ENCODE measurements around the gene LEKR1.

Gene LEKR1

GRCh38 chr3:156939315-156939714 lies 113.2 kb downstream of the LEKR1 start:
- ATAC-seq = no peak
- TF ChIP-seq CREB5 (CRISPR knock-in tag; IDR thresholded peaks at IDR 0.05; ENCODE audit: low read depth) = no peak
- no peak for TF ChIP-seq TSHZ2 (CRISPR knock-in tag; IDR thresholded peaks at IDR 0.05)
- TF ChIP-seq TCF4 (CRISPR knock-in tag; IDR thresholded peaks at IDR 0.05; ENCODE audit: borderline replicate concordance) = no peak
- no peak for TF ChIP-seq ZFP3 (CRISPR knock-in tag; IDR thresholded peaks at IDR 0.05)
- TF ChIP-seq PATZ1 (CRISPR knock-in tag; IDR thresholded peaks at IDR 0.05; ENCODE audit: borderline replicate concordance) = no peak
- TF ChIP-seq SNAI2 (CRISPR knock-in tag; IDR thresholded peaks at IDR 0.05) = no peak

GRCh38 chr3:156941311-156941710 lies 115.2 kb downstream of the LEKR1 start:
- ATAC-seq = no peak
- TF ChIP-seq ISL1 (CRISPR knock-in tag; IDR thresholded peaks at IDR 0.05) = no peak

GRCh38 chr3:156948402-156949210 lies 122.5 kb downstream of the LEKR1 start:
- TF ChIP-seq ZFP30 (CRISPR knock-in tag; IDR thresholded peaks at IDR 0.05) = no peak
- TF ChIP-seq RARB (CRISPR knock-in tag; IDR thresholded peaks at IDR 0.05) = no peak
- no peak for TF ChIP-seq ZC3H10 (CRISPR knock-in tag; IDR thresholded peaks at IDR 0.05)
- TF ChIP-seq ZFP3 (CRISPR knock-in tag; IDR thresholded peaks at IDR 0.05) = no peak
- no peak for TF ChIP-seq CSDC2 (CRISPR knock-in tag; IDR thresholded peaks at IDR 0.05)
- no peak for TF ChIP-seq TOX (CRISPR knock-in tag; IDR thresholded peaks at IDR 0.05; ENCODE audit: borderline replicate concordance)
- no peak for ATAC-seq

GRCh38 chr3:156952011-156952410 lies 125.9 kb downstream of the LEKR1 start:
- no peak for ATAC-seq
- TF ChIP-seq CSDC2 (CRISPR knock-in tag; IDR thresholded peaks at IDR 0.05) = no peak
- no peak for TF ChIP-seq CREB5 (CRISPR knock-in tag; IDR thresholded peaks at IDR 0.05; ENCODE audit: low read depth)
- TF ChIP-seq ZFP30 (CRISPR knock-in tag; IDR thresholded peaks at IDR 0.05) = no peak
- TF ChIP-seq GLIS3 (CRISPR knock-in tag; IDR thresholded peaks at IDR 0.05) = no peak
- TF ChIP-seq RARB (CRISPR knock-in tag; IDR thresholded peaks at IDR 0.05) = no peak
- TF ChIP-seq TCF4 (CRISPR knock-in tag; IDR thresholded peaks at IDR 0.05; ENCODE audit: borderline replicate concordance) = no peak
- TF ChIP-seq ZNF8 (CRISPR knock-in tag; IDR thresholded peaks at IDR 0.05) = no peak
- no peak for TF ChIP-seq ZNF70 (CRISPR knock-in tag; IDR thresholded peaks at IDR 0.05)
- no peak for TF ChIP-seq ESRRG (CRISPR knock-in tag; IDR thresholded peaks at IDR 0.05)
- TF ChIP-seq ZNF565 (CRISPR knock-in tag; conservative IDR thresholded peaks at IDR 0.05; ENCODE audit: low read depth) = no peak
- no peak for TF ChIP-seq ISL1 (CRISPR knock-in tag; IDR thresholded peaks at IDR 0.05)
- no peak for TF ChIP-seq ZC3H10 (CRISPR knock-in tag; IDR thresholded peaks at IDR 0.05)
- no peak for TF ChIP-seq TSHZ2 (CRISPR knock-in tag; IDR thresholded peaks at IDR 0.05)
- no peak for TF ChIP-seq POU6F1 (CRISPR knock-in tag; IDR thresholded peaks at IDR 0.05; ENCODE audit: borderline replicate concordance, low read depth)
- no peak for TF ChIP-seq PATZ1 (CRISPR knock-in tag; IDR thresholded peaks at IDR 0.05; ENCODE audit: borderline replicate concordance)
- no peak for TF ChIP-seq TOX (CRISPR knock-in tag; IDR thresholded peaks at IDR 0.05; ENCODE audit: borderline replicate concordance)
- no peak for TF ChIP-seq SNAI2 (CRISPR knock-in tag; IDR thresholded peaks at IDR 0.05)
